ENCODE measurements around the gene LCK.

GRCh38 chr1:32311709-32312393 is 60.8 kb downstream of the LCK start:
- TF ChIP-seq POLR2A (IDR thresholded peaks at IDR 0.05) (no peak), CTCF (IDR thresholded peaks at IDR 0.05) (no peak)
